ENCODE results near the gene SLC39A3. TPM values are rescaled to one million over a fixed set of nuclear protein-coding genes. Genes with fewer than 3 reads are reported as not detected.

The SLC39A3 gene
- total RNA-seq, 1 experiment from 2014 or later = 32.4 TPM

- Histone ChIP-seq H3K79me1 (ENCODE audit: insufficient read depth, low read depth, low read length, poor library complexity, severe bottlenecking) (no peaks in the 10 kb centered on the region), H3K4me2 (ENCODE audit: insufficient read depth, insufficient read length, low read length) (no peak overlapping the region), H4K5ac (ENCODE audit: insufficient read length, low read depth, low read length) (no peak overlapping the region), H2BK20ac (ENCODE audit: low read depth, low read length, poor library complexity, severe bottlenecking) (no peak overlapping the region), H3K23me2 (ENCODE audit: insufficient read length, low read depth, low read length, poor library complexity, severe bottlenecking) (no peaks in the 10 kb centered on the region), H2BK5ac (ENCODE audit: insufficient read length, low read length) (no peak overlapping the region), H3K79me2 (ENCODE audit: insufficient read depth, low read length) (no peaks in the 10 kb centered on the region), H3K23ac (ENCODE audit: insufficient read length, low read depth, low read length) (no peak overlapping the region), H3K14ac (ENCODE audit: insufficient read depth, low read length) (no peak overlapping the region), H2BK15ac (ENCODE audit: low read depth, low read length) (no peak overlapping the region), H4K91ac (ENCODE audit: insufficient read length, low read depth, low read length) (no peak overlapping the region), H3K9me3 (ENCODE audit: control insufficient read depth, low read depth, low read length) (no peaks in the 10 kb centered on the region), H3K18ac (ENCODE audit: insufficient read length, low read depth, low read length) (no peak overlapping the region), H2AK5ac (ENCODE audit: insufficient read length, low read length) (no peak overlapping the region), H3K27ac (ENCODE audit: insufficient read length, low read depth, low read length) (no peak overlapping the region), H2BK120ac (ENCODE audit: low read depth, low read length, poor library complexity, severe bottlenecking) (no peak overlapping the region), H4K20me1 (ENCODE audit: control insufficient read depth, insufficient read depth, insufficient read length) (no peaks in the 10 kb centered on the region), H3K9ac (ENCODE audit: extremely low read depth, insufficient read length, low read length) (no peak overlapping the region), H3K4me1 (ENCODE audit: insufficient read depth, low read length) (no peaks in the 10 kb centered on the region), H3K27me3 (ENCODE audit: insufficient read depth, low read length) (no peaks in the 10 kb centered on the region), H4K8ac (replicated peaks; ENCODE audit: insufficient read length, low read depth, low read length) (no peak overlapping the region), H3K56ac (ENCODE audit: insufficient read length, low read depth, low read length) (no peak overlapping the region), H3K4ac (ENCODE audit: low read depth, low read length) (no peak overlapping the region), H2BK12ac (ENCODE audit: insufficient read length, low read depth, low read length) (no peak overlapping the region), H3T11ph (ENCODE audit: low read length) (no peak overlapping the region), H2AFZ (ENCODE audit: low read length) (no peak overlapping the region)
- H3K4me3 Mint-ChIP-seq = no peak overlapping the region
- H3K9me3 Mint-ChIP-seq = no peaks in the 10 kb centered on the region
- no peak for TF ChIP-seq CTCF (conservative IDR thresholded peaks at IDR 0.05)
- no peaks in the 10 kb centered on the region for H3K4me1 Mint-ChIP-seq
- no CpG with 5 or more reads among the region's 21 CpGs for WGBS (ENCODE audit: extremely low coverage, insufficient read length, low lambda C conversion rate)
- peaks cover 25% of the 10 kb centered on the region for H3K27me3 Mint-ChIP-seq (ENCODE audit: low read depth)
- no peak for DNase-seq
- H3K36me3 Mint-ChIP-seq (ENCODE audit: insufficient read depth in 1 of 3, low read depth in 3 of 3) = peaks cover 5 to 37% (median 26%) of the 10 kb centered on the region in 3 experiments; a peak in 6 of 7 replicates
- H3K27ac Mint-ChIP-seq = no peak overlapping the region
Observed at GRCh38 chr19:2751438-2751830, 11.6 kb upstream of the SLC39A3 start.
